Measurements from ENCODE around the gene LIPT1.
A peak's percentile ranks its signal among the peaks of the same experiment; 100 is the strongest.

Gene LIPT1

GRCh38 chr2:99154643-99155536 lies at the start of gene LIPT1, which contains the start of gene TSGA10:
Gene LIPT1, plus strand, starts transcription at chr2:99154967. Its CDS starts 6,991 bp downstream, at chr2:99161958.
Gene TSGA10, minus strand, starts transcription at chr2:99154942. Its CDS starts 45,503 bp downstream, at chr2:99109439.
- peak; percentile 25 for TF ChIP-seq CTCF (IDR thresholded peaks at IDR 0.05; ENCODE audit: low read depth, low read length, missing control alignments)

GRCh38 chr2:99106913-99107312 lies 47.9 kb upstream of the LIPT1 start:
- no peaks in the 10 kb centered on the region for H3K27me3 ChIP-seq (replicated peaks)
- in situ Hi-C loops (cut with HindIII; ENCODE audit: low pct_ligation_motif_present, low sequenced_read_pairs) = no loop called here
- no peak for TF ChIP-seq CTCF (IDR thresholded peaks at IDR 0.05; ENCODE audit: low read depth, low read length, missing control alignments)
- no peak overlapping the region for H3K4me3 ChIP-seq (ENCODE audit: low read depth, low read length)
- H3K27ac ChIP-seq = no peak overlapping the region
- H3K36me3 ChIP-seq (replicated peaks) = no peaks in the 10 kb centered on the region
- DNase-seq = no peak

More at GRCh38 chr2:99154643-99155536, at the start of gene LIPT1, which contains the start of gene TSGA10:
- in situ Hi-C loops (cut with HindIII; ENCODE audit: low pct_ligation_motif_present, low sequenced_read_pairs) = no loop called here
- no peaks in the 10 kb centered on the region for H3K27me3 ChIP-seq (replicated peaks)
- no peaks in the 10 kb centered on the region for H3K36me3 ChIP-seq (replicated peaks)
- DNase-seq = peak; percentile 80
- H3K27ac ChIP-seq = peak within 1 kb of the TSS; percentile 41
- H3K4me3 ChIP-seq (ENCODE audit: low read depth, low read length) = peak within 1 kb of the TSS; percentile 87

- Histone ChIP-seq H3K27ac (no peak overlapping the region), H3K36me3 (replicated peaks) (no peaks in the 10 kb centered on the region), H3K27me3 (replicated peaks) (no peaks in the 10 kb centered on the region), H3K4me3 (ENCODE audit: low read depth, low read length) (no peak overlapping the region)
- in situ Hi-C loops (cut with HindIII; ENCODE audit: low pct_ligation_motif_present, low sequenced_read_pairs) = no loop called here
- DNase-seq = no peak
- TF ChIP-seq CTCF (IDR thresholded peaks at IDR 0.05; ENCODE audit: low read depth, low read length, missing control alignments) = no peak
These were observed 43.5 kb upstream of the LIPT1 start for GRCh38 chr2:99111236-99111635.

GRCh38 chr2:99111945-99112344 lies 42.8 kb upstream of the LIPT1 start:
- Histone ChIP-seq H3K27ac (no peak overlapping the region), H3K4me3 (ENCODE audit: low read depth, low read length) (no peak overlapping the region), H3K36me3 (replicated peaks) (no peaks in the 10 kb centered on the region), H3K27me3 (replicated peaks) (no peaks in the 10 kb centered on the region)
- no peak for DNase-seq
- in situ Hi-C loops (cut with HindIII; ENCODE audit: low pct_ligation_motif_present, low sequenced_read_pairs) = no loop called here
- TF ChIP-seq CTCF (IDR thresholded peaks at IDR 0.05; ENCODE audit: low read depth, low read length, missing control alignments) = no peak

- TF ChIP-seq CTCF (IDR thresholded peaks at IDR 0.05; ENCODE audit: low read depth, low read length, missing control alignments) = no peak
- no peak overlapping the region for H3K4me3 ChIP-seq (ENCODE audit: low read depth, low read length)
- no peak for DNase-seq
- H3K27me3 ChIP-seq (replicated peaks) = no peaks in the 10 kb centered on the region
- H3K27ac ChIP-seq = no peak overlapping the region
- in situ Hi-C loops (cut with HindIII; ENCODE audit: low pct_ligation_motif_present, low sequenced_read_pairs) = no loop called here
- H3K36me3 ChIP-seq (replicated peaks) = no peaks in the 10 kb centered on the region
These were observed 42.1 kb upstream of the LIPT1 start for GRCh38 chr2:99112617-99113016.
